Mesendoderm (in vitro differentiated cells): Measurements from ENCODE around the gene YJEFN3.

Experiments used
- DNase-seq: peaks from one replicate; pipeline ENCODE4 v3.0.0; 2013
- H2AK5ac ChIP-seq: 2 replicates; pipeline ENCODE4 v1.6.1; 2013; ENCODE audit warnings: low read length, inconsistent platforms
- H2BK120ac ChIP-seq: 2 replicates; pipeline ENCODE4 v1.6.1; 2013; ENCODE audit warnings: low read depth, mild to moderate bottlenecking, low read length, moderate library complexity, mixed read lengths
- H2BK15ac ChIP-seq: replicated peaks from 2 replicates; pipeline ENCODE4 v1.6.1; 2013; ENCODE audit warnings: low read depth, mild to moderate bottlenecking, moderate library complexity
- H2BK5ac ChIP-seq: 2 replicates; pipeline ENCODE4 v1.6.1; 2013; ENCODE audit warnings: low read length, inconsistent platforms
- H3K18ac ChIP-seq: 2 replicates; pipeline ENCODE4 v1.6.1; 2013; ENCODE audit warnings: mild to moderate bottlenecking, low read length, mixed read lengths
- H3K23ac ChIP-seq: one replicate; pipeline ENCODE4 v1.6.1; 2013; ENCODE audit warnings: low read length
- H3K27ac ChIP-seq: 2 replicates; pipeline ENCODE4 v1.5.1; 2013; ENCODE audit warnings: low read depth, mild to moderate bottlenecking, inconsistent platforms, low read length, moderate library complexity
- H3K27me3 ChIP-seq: 2 replicates; pipeline ENCODE4 v1.6.1; 2013; ENCODE audit warnings: low read length, control low read depth, mild to moderate bottlenecking, inconsistent platforms; ENCODE audit not compliant: insufficient read depth, poor library complexity
- H3K36me3 ChIP-seq: 2 replicates; pipeline ENCODE4 v1.6.1; 2013; ENCODE audit warnings: low read length, inconsistent platforms; ENCODE audit not compliant: control insufficient read depth, insufficient read depth
- H3K4ac ChIP-seq: one replicate; pipeline ENCODE4 v1.6.1; 2013; ENCODE audit warnings: low read depth, mild to moderate bottlenecking, low read length, moderate library complexity
- H3K4me1 ChIP-seq: 2 replicates; pipeline ENCODE4 v1.6.1; 2013; ENCODE audit warnings: low read depth, low read length, inconsistent platforms; ENCODE audit not compliant: control insufficient read depth
- H3K4me2 ChIP-seq: 2 replicates; pipeline ENCODE4 v1.6.1; 2013; ENCODE audit warnings: low read length
- H3K4me3 ChIP-seq: 2 replicates; pipeline ENCODE4 v1.5.1; 2013; ENCODE audit warnings: mild to moderate bottlenecking, low read length
- H3K56ac ChIP-seq: one replicate; pipeline ENCODE4 v1.6.1; 2013; ENCODE audit warnings: low read length
- H3K79me1 ChIP-seq: 2 replicates; pipeline ENCODE4 v1.6.1; 2013; ENCODE audit warnings: low read length, inconsistent platforms
- H3K79me2 ChIP-seq: 2 replicates; pipeline ENCODE4 v1.6.1; 2013; ENCODE audit warnings: mild to moderate bottlenecking, low read length; ENCODE audit not compliant: control insufficient read depth, insufficient read depth
- H3K9ac ChIP-seq: 2 replicates; pipeline ENCODE4 v1.6.1; 2013; ENCODE audit warnings: low read length, inconsistent platforms
- H4K5ac ChIP-seq: one replicate; pipeline ENCODE4 v1.6.1; 2013; ENCODE audit warnings: low read length
- H4K8ac ChIP-seq: one replicate; pipeline ENCODE4 v1.6.1; 2013; ENCODE audit warnings: low read depth, mild to moderate bottlenecking, control low read depth, low read length, moderate library complexity
- WGBS: extraction: QIAGEN DNeasy Blood & Tissue Kit; methylation state at CpG from one replicate; pipeline ENCODE4 v1.1.7; 2013; ENCODE audit warnings: low lambda C conversion rate, missing lambda C conversion rate; ENCODE audit not compliant: insufficient coverage; ENCODE audit errors: extremely low coverage; 5-methylcytosine and 5-hydroxymethylcytosine counted together

Gene YJEFN3

GRCh38 chr19:19498255-19498991 lies 30.3 kb upstream of the YJEFN3 start:
- no CpG with 5 or more reads among the region's 33 CpGs for WGBS
- no peak overlapping the region for H3K23ac ChIP-seq
- H3K56ac ChIP-seq = no peak overlapping the region

GRCh38 chr19:19499272-19499995 lies 29.3 kb upstream of the YJEFN3 start:
- Histone ChIP-seq H3K4ac (no peak overlapping the region), H4K5ac (no peak overlapping the region), H3K4me2 (no peak overlapping the region), H2BK120ac (no peak overlapping the region), H3K4me3 (no peak overlapping the region), H3K27ac (no peak overlapping the region), H3K79me2 (peaks cover 2% of the 10 kb centered on the region), H3K27me3 (no peaks in the 10 kb centered on the region), H2BK15ac (no peak overlapping the region), H2BK5ac (no peak overlapping the region), H3K56ac (no peak overlapping the region), H4K8ac (no peak overlapping the region), H3K9ac (no peak overlapping the region), H3K18ac (no peak overlapping the region), H3K4me1 (no peaks in the 10 kb centered on the region), H3K23ac (no peak overlapping the region), H3K36me3 (peaks cover 28% of the 10 kb centered on the region), H2AK5ac (no peak overlapping the region), H3K79me1 (peaks cover 11% of the 10 kb centered on the region)
- DNase-seq = no peak
- WGBS = no CpG with 5 or more reads among the region's 18 CpGs

More at GRCh38 chr19:19498255-19498991, 30.3 kb upstream of the YJEFN3 start:
- Histone ChIP-seq H4K8ac (no peak overlapping the region), H3K9ac (no peak overlapping the region), H4K5ac (no peak overlapping the region), H2AK5ac (no peak overlapping the region), H2BK5ac (no peak overlapping the region), H3K27me3 (no peaks in the 10 kb centered on the region), H3K4me2 (no peak overlapping the region), H2BK15ac (no peak overlapping the region), H3K4me1 (no peaks in the 10 kb centered on the region), H3K27ac (no peak overlapping the region), H3K4me3 (no peak overlapping the region), H3K18ac (no peak overlapping the region), H3K4ac (no peak overlapping the region), H2BK120ac (no peak overlapping the region), H3K36me3 (peaks cover 29% of the 10 kb centered on the region), H3K79me1 (peaks cover 17% of the 10 kb centered on the region), H3K79me2 (peaks cover 7% of the 10 kb centered on the region)
- DNase-seq = no peak

- peaks cover 30% of the 10 kb centered on the region for H3K36me3 ChIP-seq
- no peaks in the 10 kb centered on the region for H3K4me1 ChIP-seq
- no peak overlapping the region for H2BK5ac ChIP-seq
- H2BK120ac ChIP-seq = no peak overlapping the region
- no peak overlapping the region for H3K18ac ChIP-seq
- peaks cover 6% of the 10 kb centered on the region for H3K79me1 ChIP-seq
- no peak overlapping the region for H4K5ac ChIP-seq
- no peak overlapping the region for H3K56ac ChIP-seq
- no peak overlapping the region for H4K8ac ChIP-seq
- DNase-seq = no peak
- no peak overlapping the region for H2AK5ac ChIP-seq
- H3K9ac ChIP-seq = no peak overlapping the region
- H3K4ac ChIP-seq = no peak overlapping the region
- H3K79me2 ChIP-seq = no peaks in the 10 kb centered on the region
- H3K27me3 ChIP-seq = no peaks in the 10 kb centered on the region
- no peak overlapping the region for H3K4me3 ChIP-seq
- H3K23ac ChIP-seq = no peak overlapping the region
- no peak overlapping the region for H3K27ac ChIP-seq
- no peak overlapping the region for H2BK15ac ChIP-seq
- WGBS = no CpG with 5 or more reads among the region's 34 CpGs
- no peak overlapping the region for H3K4me2 ChIP-seq
Measured at GRCh38 chr19:19500975-19501644, 27.6 kb upstream of the YJEFN3 start.

GRCh38 chr19:19501798-19502197 lies 26.9 kb upstream of the YJEFN3 start:
- Histone ChIP-seq H2BK15ac (no peak overlapping the region), H3K4me1 (no peaks in the 10 kb centered on the region)
- WGBS = no CpG with 5 or more reads among the region's 26 CpGs

GRCh38 chr19:19502281-19502680 lies 26.4 kb upstream of the YJEFN3 start:
- no peak overlapping the region for H4K8ac ChIP-seq
- H3K79me1 ChIP-seq = peaks cover 5% of the 10 kb centered on the region
- H3K4ac ChIP-seq = no peak overlapping the region
- H2BK15ac ChIP-seq = no peak overlapping the region
- H2AK5ac ChIP-seq = no peak overlapping the region
- H3K79me2 ChIP-seq = no peaks in the 10 kb centered on the region
- no peak overlapping the region for H3K18ac ChIP-seq
- H3K23ac ChIP-seq = no peak overlapping the region
- no peak overlapping the region for H3K9ac ChIP-seq
- no CpG with 5 or more reads among the region's 19 CpGs for WGBS
- H2BK5ac ChIP-seq = no peak overlapping the region
- H4K5ac ChIP-seq = no peak overlapping the region
- H3K27me3 ChIP-seq = no peaks in the 10 kb centered on the region
- H3K56ac ChIP-seq = no peak overlapping the region
- peaks cover 28% of the 10 kb centered on the region for H3K36me3 ChIP-seq
- no peak overlapping the region for H3K4me2 ChIP-seq
- DNase-seq = no peak
- H3K4me1 ChIP-seq = no peaks in the 10 kb centered on the region
- H3K27ac ChIP-seq = no peak overlapping the region
- no peak overlapping the region for H3K4me3 ChIP-seq
- no peak overlapping the region for H2BK120ac ChIP-seq

More at GRCh38 chr19:19501798-19502197, 26.9 kb upstream of the YJEFN3 start:
- H3K18ac ChIP-seq = no peak overlapping the region
- H3K79me1 ChIP-seq = peaks cover 5% of the 10 kb centered on the region
- no peak overlapping the region for H2BK120ac ChIP-seq
- no peak overlapping the region for H2BK5ac ChIP-seq
- H3K4ac ChIP-seq = no peak overlapping the region
- no peaks in the 10 kb centered on the region for H3K79me2 ChIP-seq
- H3K23ac ChIP-seq = no peak overlapping the region
- no peak overlapping the region for H3K27ac ChIP-seq
- H3K27me3 ChIP-seq = no peaks in the 10 kb centered on the region
- H3K56ac ChIP-seq = no peak overlapping the region
- H3K4me3 ChIP-seq = no peak overlapping the region
- no peak overlapping the region for H3K4me2 ChIP-seq
- H3K9ac ChIP-seq = no peak overlapping the region
- no peak for DNase-seq
- H3K36me3 ChIP-seq = peaks cover 27% of the 10 kb centered on the region
- no peak overlapping the region for H2AK5ac ChIP-seq
- H4K8ac ChIP-seq = no peak overlapping the region
- H4K5ac ChIP-seq = no peak overlapping the region
